22Rv1 (cell line): ENCODE measurements around the gene LRRC73.

Source experiments
- ZFX ChIP-seq: fragments of 450-650 bp; IDR thresholded peaks from 2 replicates; pipeline ENCODE4 v1.6.1; 2017; ENCODE audit warnings: antibody characterized with exemption, borderline replicate concordance
- TF ChIP-seq, protein P1 (sequence below): fragments of 450-650 bp; IDR thresholded peaks from 2 replicates; pipeline ENCODE4 v1.5.1; 2017; ENCODE audit warnings: mild to moderate bottlenecking

DNA sequence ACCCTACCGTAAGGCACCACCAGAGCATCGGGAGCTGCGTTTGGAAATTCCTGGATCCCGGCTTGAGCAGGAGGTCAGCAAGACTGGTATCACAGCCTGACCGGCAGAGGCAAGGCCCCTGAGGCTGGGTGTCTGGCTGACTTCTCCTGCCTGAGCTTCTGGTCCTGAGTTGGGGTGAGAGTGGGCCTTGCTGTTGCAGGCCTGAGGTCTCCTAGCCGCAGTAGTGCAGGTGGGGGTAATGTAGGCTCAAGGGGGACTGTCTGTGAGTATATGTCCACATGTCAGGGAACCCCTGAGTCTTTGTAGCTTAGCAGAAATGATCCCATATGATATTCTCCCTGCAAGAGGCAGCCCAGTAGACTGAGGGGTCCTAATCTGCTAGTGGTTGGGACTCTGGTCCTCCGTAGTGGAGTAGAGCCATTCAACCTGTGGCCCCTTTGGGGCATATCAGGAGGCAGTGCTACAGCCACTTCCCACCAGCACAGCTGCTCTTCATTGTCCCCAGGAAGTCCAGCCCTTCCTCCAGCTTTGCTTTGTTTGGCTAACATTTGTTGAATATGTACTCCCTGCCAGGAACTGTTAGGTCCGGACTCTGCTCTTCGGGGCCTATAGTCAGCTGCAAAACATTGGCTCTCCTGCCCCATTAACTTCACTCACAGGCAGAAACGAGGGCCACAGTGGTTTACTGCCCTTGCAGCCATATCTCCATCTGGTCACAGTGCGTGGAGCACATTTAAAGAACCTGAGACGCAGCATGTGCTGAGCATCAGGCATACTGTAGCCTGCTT lies 10.9 kb downstream of the LRRC73 start:
- TF ChIP-seq, protein P1, sequence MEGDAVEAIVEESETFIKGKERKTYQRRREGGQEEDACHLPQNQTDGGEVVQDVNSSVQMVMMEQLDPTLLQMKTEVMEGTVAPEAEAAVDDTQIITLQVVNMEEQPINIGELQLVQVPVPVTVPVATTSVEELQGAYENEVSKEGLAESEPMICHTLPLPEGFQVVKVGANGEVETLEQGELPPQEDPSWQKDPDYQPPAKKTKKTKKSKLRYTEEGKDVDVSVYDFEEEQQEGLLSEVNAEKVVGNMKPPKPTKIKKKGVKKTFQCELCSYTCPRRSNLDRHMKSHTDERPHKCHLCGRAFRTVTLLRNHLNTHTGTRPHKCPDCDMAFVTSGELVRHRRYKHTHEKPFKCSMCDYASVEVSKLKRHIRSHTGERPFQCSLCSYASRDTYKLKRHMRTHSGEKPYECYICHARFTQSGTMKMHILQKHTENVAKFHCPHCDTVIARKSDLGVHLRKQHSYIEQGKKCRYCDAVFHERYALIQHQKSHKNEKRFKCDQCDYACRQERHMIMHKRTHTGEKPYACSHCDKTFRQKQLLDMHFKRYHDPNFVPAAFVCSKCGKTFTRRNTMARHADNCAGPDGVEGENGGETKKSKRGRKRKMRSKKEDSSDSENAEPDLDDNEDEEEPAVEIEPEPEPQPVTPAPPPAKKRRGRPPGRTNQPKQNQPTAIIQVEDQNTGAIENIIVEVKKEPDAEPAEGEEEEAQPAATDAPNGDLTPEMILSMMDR: no peak
- no peak for TF ChIP-seq ZFX
